C4-2B (cell line): ENCODE measurements around the gene ADAM12.

ENCODE experiments used
- H3K27ac ChIP-seq: fragments of 450-650 bp; 2 replicates; pipeline ENCODE4 v1.5.1; 2017
- ZFX ChIP-seq: fragments of 450-650 bp; IDR thresholded peaks from 2 replicates; pipeline ENCODE4 v1.6.1; 2017
- TF ChIP-seq, protein P1 (sequence below): fragments of 450-650 bp; conservative IDR thresholded peaks from 2 replicates; pipeline ENCODE4 v1.5.1; 2017; ENCODE audit warnings: mild to moderate bottlenecking

ADAM12 gene

DNA sequence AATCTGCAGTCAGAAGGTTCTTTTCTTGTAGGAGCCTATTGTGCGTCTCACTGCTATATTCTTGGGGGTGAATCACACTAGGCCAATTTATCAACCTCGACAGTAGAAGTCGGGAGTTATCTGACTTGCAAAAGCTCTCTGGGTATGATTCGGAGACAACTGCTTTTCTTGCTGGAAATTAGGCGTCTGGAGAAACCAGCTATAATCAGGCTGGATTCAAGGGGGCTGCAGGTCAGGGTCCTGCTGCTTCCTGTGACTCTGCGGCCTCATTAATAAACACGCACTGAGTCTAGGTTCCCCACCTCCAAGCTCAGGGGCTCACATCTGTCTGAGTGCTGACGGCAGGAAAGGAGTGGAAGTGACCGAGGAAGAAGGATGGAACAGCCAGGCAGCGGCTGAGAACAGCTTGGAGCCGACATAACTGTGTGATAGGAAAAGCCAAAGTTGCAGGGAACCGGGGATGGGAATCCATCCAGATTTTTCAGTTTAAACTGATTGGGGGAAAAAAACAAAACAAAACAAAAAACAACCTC lies 307.3 kb downstream of the ADAM12 start:
- no peak for TF ChIP-seq ZFX
- TF ChIP-seq, protein P1, sequence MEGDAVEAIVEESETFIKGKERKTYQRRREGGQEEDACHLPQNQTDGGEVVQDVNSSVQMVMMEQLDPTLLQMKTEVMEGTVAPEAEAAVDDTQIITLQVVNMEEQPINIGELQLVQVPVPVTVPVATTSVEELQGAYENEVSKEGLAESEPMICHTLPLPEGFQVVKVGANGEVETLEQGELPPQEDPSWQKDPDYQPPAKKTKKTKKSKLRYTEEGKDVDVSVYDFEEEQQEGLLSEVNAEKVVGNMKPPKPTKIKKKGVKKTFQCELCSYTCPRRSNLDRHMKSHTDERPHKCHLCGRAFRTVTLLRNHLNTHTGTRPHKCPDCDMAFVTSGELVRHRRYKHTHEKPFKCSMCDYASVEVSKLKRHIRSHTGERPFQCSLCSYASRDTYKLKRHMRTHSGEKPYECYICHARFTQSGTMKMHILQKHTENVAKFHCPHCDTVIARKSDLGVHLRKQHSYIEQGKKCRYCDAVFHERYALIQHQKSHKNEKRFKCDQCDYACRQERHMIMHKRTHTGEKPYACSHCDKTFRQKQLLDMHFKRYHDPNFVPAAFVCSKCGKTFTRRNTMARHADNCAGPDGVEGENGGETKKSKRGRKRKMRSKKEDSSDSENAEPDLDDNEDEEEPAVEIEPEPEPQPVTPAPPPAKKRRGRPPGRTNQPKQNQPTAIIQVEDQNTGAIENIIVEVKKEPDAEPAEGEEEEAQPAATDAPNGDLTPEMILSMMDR = no peak
- no peak overlapping the region for H3K27ac ChIP-seq

DNA sequence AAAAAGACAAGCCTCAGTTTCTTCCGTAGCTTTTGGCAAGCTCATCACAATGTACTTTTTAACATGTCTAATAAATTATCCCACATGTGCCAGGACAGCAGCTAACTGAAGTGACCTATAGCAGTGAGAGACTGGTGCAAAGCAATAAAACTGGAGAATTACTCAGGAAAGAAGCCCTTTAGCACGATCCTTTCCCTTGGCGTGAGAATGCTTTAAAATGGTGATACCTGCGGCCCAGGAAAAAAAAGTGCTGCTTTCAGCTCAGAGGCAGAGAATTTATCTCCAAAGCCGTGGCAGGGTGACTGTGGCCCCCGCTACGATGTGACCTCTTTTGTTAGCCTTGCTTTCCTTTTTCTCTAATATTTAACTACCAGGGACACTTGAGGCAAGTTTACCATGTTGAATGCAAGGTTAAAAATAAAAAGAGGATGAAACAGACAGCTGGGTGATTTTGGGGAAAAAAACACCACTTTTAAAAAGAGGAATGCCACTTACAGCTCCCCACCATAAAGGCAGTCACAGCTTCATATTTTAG lies 307.9 kb downstream of the ADAM12 start:
- no peak for TF ChIP-seq ZFX
- TF ChIP-seq, protein P1 = no peak

DNA sequence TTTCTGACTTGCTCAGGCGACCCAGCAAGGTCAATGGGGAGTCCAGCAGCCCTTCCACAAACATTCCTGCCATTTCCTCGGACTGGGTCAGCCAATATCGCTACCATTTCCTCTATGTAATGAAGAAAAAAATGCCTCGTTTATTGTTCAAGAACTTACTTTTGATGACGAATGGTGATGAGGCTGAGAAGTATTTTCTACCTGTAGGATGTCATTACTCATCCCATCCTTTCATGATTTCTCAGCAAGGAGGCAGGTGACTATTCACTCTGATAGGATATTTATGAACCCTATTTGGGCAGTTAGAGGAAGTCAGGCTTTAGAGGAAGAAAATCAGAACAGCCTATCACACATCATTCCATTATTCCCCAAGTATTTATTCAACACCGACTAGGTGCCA lies 313.3 kb downstream of the ADAM12 start:
- TF ChIP-seq, protein P1 = no peak
- no peak for TF ChIP-seq ZFX
- no peak overlapping the region for H3K27ac ChIP-seq

More for the DNA sequence above, 307.9 kb downstream of the ADAM12 start:
- no peak overlapping the region for H3K27ac ChIP-seq

DNA sequence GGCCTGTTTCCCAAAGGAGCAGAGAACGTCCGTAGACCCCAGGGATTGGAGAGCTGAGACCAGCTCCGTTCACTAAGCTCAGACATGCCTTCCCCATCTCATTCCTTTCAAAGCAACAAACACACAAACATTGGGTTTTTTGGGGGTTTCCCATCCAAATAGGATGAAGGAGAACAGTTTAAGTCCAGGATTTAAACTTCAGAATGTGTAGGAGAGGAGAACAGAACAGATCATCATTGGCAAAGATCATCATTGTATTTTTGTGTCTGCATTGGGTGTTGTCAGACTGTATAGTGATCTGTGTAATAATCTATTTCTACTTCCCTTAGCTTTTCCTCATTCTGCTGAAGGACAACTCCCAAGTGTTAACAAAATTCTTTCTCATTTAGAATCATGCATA lies 314.0 kb downstream of the ADAM12 start:
- TF ChIP-seq, protein P1 = no peak
- no peak for TF ChIP-seq ZFX
- H3K27ac ChIP-seq = no peak overlapping the region

DNA sequence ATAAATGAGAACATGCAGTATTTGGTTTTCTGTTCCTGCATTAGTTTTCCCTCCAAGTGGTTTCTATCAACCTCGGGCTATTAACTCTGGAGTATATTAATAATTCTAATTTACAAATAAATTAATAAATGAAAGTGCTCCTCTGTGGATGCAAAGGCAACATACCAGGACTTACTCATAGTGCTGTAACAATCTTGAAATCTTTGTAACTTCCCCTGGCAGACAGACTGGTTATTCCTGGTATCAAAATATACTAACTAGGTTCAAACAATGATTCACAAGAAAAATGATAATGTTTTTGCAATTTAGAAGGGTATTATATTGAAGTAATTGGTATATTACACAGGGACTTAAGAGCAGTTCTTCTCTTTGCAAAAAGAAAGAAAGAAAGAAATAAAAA lies 314.7 kb downstream of the ADAM12 start:
- TF ChIP-seq, protein P1 = no peak
- no peak for TF ChIP-seq ZFX
- H3K27ac ChIP-seq = no peak overlapping the region

DNA sequence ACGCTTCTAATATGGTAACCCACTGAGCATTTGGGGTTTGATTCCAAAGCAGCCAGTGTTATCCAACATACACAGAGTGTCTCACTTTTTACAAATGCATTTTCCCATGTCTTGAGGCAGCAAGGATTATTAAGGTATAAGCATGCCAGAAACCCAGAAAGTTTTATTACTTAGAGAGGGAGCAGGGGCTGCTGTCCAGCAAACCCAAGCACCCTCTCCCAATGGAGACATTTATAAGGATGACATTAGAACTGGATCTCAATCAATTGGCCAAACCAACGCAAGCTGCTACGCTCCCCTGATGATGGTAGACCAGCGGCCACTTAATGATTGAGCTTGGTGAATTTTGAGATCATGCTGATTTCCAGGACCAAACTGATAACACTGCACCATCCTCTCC lies 315.7 kb downstream of the ADAM12 start:
- TF ChIP-seq, protein P1 = no peak
- H3K27ac ChIP-seq = no peak overlapping the region

DNA sequence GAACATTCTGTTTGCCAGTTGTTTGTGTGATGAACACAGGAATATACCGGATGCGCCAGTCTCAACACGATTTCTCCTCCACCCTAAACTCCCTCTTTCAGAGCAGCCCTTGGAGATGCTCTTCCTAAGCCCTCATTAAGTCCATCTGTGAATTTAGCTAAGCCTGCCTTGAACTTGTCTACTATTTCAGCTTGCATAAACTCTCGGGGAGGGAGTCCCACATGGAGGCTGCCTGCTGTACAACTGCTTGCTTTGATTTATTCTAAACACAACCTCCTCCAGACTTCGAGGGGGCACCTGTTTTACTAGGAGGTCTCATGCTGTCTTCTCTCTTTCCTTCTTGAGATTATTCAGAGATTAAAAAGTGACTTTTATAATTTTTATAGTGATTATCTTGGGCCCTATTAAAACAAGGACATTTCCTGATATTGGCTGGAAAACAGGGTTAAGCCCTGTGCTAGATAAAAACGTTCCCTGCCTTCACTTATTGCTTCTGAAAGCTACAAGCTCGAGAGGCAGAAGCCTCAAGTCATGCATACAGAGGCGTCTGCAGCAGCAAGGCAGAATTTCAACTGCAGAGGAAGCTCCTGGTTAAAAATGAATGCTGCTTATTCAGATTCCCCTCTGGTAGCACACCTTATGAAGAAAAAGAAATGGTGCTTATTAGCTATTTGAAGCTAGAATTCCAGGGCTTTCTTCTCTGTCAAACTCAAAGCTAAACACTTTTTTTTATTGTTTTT lies 317.6 kb downstream of the ADAM12 start:
- no peak for TF ChIP-seq ZFX
- TF ChIP-seq, protein P1 = no peak
- no peak overlapping the region for H3K27ac ChIP-seq
